Upper lobe of right lung (tissue), 1 donor: Measurements from ENCODE around the gene ZRANB1. TPM values are rescaled to one million over a fixed set of nuclear protein-coding genes. Genes with fewer than 3 reads are reported as not detected.
A peak's percentile ranks its signal among the peaks of the same experiment; 100 is the strongest.

ENCODE experiments used
- ATAC-seq: fragments of 200-7000 bp; cut with Tn5 transposase; one replicate; pipeline ENCODE4 v1.9.1; 2020; ENCODE audit warnings: mild to moderate bottlenecking, moderate library complexity
- DNase-seq: peaks from one replicate; pipeline ENCODE4 v3.0.0-alpha.2; 2020
- H3K27ac ChIP-seq: fragments of 200-600 bp; one replicate; pipeline ENCODE4 v1.8.0; 2022
- H3K27me3 ChIP-seq: fragments of 200-600 bp; one replicate; pipeline ENCODE4 v1.8.0; 2022; ENCODE audit warnings: mild to moderate bottlenecking
- H3K36me3 ChIP-seq: fragments of 200-600 bp; one replicate; pipeline ENCODE4 v1.8.0; 2022
- H3K4me1 ChIP-seq: fragments of 200-600 bp; one replicate; pipeline ENCODE4 v1.8.0; 2022
- H3K4me3 ChIP-seq: fragments of 200-600 bp; one replicate; pipeline ENCODE4 v1.8.0; 2022; ENCODE audit warnings: mild to moderate bottlenecking
- H3K9me3 ChIP-seq: fragments of 200-600 bp; one replicate; pipeline ENCODE4 v1.8.0; 2022
- intact Hi-C: fragments of 100-400 bp; cut with DNase I; formaldehyde crosslinking; loops from one replicate; pipeline ENCODE4 v1.11.0; 2022
- total RNA-seq: library from RNA; stranded (reverse); fragmentation: NEBNext Ultra II Directional; extraction: Animal tissue kit (Norgen Biotek cat#: 25700); gene quantifications from one replicate; pipeline ENCODE4 v1.2.1, GENCODE V29; 2021
- TF ChIP-seq, protein P1 (sequence below): fragments of 200-600 bp; IDR thresholded peaks from one replicate; pipeline ENCODE4 v1.8.0; 2022; ENCODE audit warnings: antibody characterized with exemption
- donor health status: DM: no; HTN: yes; CAD: no; lungs with severe emphysema.

Gene ZRANB1
- total RNA-seq, 1 donor from 2014 or later = 20.5 TPM

DNA sequence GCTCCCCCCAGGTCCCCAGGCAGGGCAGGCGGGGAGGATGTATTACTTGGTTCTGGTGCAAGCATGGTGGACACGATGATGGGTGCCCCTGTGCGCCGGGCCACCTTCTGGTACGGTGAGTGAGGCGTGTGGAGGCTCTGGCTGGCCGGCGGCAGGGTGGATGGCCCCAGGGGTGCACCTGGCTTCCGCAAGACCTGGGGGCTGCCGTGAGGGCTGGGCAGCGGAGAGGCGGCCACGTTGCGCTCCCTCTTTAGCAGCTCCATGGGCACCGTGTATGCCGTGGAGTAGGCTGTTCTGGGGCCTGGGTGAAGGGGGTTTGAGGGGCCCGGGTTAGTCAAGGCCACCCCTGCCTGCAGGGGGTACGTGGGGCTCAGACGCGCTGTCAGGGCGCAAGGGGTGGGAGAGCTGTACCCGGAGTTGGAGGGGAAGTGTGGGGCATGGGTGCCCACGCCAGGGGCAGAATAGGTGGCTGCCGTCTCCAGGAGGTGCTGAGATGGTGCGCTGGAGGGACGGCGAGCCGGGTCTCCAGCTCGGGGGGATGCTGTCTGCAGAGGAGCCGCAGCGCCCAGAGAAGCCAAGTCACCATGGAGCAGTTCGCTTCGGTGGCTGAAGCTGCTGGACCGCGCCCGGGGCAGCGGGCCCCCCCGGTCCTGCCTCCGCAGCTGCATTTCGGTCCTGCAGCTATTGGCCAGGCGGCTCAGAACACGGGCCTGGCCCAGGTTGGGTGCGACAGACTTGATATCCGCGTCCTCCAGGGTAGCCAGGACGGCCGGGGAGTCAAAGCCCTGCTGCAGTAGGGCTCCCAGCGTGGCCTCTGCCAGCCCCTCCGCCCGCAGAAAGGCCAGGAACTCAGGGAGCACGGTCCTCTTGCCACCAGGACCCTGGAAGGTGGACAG lies 84.4 kb downstream of the ZRANB1 start:
- Histone ChIP-seq H3K4me3 (no peak overlapping the region), H3K36me3 (peaks cover 25% of the 10 kb centered on the region), H3K4me1 (peaks cover 13% of the 10 kb centered on the region), H3K27me3 (no peaks in the 10 kb centered on the region), H3K27ac (no peak overlapping the region), H3K9me3 (no peaks in the 10 kb centered on the region)
- no peak for ATAC-seq
- no peak for DNase-seq
- TF ChIP-seq, protein P1, sequence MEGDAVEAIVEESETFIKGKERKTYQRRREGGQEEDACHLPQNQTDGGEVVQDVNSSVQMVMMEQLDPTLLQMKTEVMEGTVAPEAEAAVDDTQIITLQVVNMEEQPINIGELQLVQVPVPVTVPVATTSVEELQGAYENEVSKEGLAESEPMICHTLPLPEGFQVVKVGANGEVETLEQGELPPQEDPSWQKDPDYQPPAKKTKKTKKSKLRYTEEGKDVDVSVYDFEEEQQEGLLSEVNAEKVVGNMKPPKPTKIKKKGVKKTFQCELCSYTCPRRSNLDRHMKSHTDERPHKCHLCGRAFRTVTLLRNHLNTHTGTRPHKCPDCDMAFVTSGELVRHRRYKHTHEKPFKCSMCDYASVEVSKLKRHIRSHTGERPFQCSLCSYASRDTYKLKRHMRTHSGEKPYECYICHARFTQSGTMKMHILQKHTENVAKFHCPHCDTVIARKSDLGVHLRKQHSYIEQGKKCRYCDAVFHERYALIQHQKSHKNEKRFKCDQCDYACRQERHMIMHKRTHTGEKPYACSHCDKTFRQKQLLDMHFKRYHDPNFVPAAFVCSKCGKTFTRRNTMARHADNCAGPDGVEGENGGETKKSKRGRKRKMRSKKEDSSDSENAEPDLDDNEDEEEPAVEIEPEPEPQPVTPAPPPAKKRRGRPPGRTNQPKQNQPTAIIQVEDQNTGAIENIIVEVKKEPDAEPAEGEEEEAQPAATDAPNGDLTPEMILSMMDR = no peak
- intact Hi-C loops = no loop called here

DNA sequence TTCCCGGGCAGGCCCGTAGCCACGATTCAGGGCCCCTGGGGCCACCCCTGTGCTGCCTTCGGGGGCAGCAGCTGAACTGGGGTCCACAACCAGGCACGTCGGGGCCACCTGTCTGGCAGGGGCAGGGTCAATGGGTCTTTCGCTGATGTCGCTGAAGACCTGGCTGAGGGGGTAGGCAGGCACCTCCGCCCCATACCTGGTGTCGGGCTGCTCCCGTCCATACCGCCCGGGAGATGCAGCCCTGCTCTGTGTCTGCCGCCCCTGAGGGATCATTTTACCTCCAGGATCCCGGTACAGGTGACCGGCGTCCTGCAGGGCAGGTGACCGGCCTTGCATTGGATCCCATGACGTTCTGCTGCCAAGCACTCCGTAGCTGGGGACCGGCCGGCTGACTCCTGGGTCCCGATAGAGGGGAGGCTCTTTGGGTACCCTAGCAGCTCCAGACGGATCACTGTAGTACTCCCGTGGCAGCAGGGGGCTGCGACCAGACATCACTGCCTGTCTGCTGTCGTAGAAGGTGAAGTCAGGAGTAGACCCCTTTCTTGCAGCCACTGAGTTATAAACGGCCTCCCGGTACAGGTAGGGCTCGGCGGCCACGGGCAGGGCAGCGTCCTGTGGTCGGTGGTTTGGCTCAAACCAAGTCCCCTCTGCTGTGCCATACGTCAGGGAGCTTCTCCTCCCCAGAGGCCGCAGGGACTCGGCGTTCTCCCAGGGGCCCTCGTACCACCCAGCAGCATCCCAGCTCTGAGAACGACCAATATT lies 85.2 kb downstream of the ZRANB1 start:
- no peak for DNase-seq
- peaks cover 25% of the 10 kb centered on the region for H3K36me3 ChIP-seq
- no peak overlapping the region for H3K4me3 ChIP-seq
- H3K4me1 ChIP-seq = peaks cover 13% of the 10 kb centered on the region
- intact Hi-C loops = no loop called here
- TF ChIP-seq, protein P1 = no peak
- no peaks in the 10 kb centered on the region for H3K27me3 ChIP-seq
- no peak overlapping the region for H3K27ac ChIP-seq
- no peaks in the 10 kb centered on the region for H3K9me3 ChIP-seq
- ATAC-seq = no peak

DNA sequence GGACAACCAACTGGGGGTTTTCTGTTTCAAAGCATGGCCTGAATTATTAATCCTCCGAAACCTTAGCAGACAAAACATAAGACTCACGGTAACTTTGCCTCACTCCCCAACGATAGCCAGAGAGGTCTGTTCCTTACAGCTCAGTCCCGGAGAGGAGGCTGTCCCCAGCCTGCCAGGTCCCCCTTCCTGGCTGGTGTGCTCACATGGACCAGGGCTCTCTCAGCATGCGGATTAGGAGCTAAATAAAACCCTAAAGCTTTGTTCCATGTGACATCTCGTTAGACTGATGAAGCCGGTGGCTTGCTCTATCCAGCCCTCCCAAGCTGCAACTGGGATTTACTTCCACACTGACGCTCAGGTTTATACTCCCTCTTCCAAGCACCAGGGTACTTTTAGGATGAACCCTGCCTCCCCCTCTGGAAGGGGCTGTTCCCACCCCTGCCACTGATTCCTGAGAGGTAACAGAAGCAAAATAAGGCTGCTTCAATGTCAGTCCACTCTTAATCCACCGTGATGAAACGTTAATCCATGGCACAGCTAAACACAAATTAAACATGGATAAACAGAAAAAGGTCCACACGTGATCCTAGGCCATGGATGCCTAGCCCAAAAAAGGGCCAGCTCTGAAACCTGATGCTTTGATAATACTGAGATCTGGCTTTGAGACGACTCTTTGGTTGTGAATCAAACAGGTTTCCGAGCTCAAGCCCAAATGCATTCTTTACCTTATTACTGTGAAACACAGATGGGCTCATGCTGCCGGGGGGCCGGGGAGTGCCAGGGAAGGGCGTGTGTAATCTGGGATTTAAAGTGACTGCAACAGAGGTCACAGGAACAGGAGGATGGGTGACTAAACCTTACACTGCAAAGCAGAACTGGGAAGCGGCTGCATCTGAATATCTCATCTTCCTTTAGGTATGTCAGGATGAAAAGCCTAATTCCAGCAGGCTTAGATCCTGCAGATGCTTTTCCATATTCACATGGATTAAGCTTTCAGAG lies 86.2 kb downstream of the ZRANB1 start:
- Histone ChIP-seq H3K4me1 (peaks cover 13% of the 10 kb centered on the region), H3K4me3 (no peak overlapping the region), H3K27ac (no peak overlapping the region), H3K27me3 (no peaks in the 10 kb centered on the region), H3K9me3 (no peaks in the 10 kb centered on the region), H3K36me3 (peaks cover 21% of the 10 kb centered on the region)
- DNase-seq (no peak), ATAC-seq (no peak)
- intact Hi-C loops = no loop called here
- TF ChIP-seq, protein P1 = no peak

DNA sequence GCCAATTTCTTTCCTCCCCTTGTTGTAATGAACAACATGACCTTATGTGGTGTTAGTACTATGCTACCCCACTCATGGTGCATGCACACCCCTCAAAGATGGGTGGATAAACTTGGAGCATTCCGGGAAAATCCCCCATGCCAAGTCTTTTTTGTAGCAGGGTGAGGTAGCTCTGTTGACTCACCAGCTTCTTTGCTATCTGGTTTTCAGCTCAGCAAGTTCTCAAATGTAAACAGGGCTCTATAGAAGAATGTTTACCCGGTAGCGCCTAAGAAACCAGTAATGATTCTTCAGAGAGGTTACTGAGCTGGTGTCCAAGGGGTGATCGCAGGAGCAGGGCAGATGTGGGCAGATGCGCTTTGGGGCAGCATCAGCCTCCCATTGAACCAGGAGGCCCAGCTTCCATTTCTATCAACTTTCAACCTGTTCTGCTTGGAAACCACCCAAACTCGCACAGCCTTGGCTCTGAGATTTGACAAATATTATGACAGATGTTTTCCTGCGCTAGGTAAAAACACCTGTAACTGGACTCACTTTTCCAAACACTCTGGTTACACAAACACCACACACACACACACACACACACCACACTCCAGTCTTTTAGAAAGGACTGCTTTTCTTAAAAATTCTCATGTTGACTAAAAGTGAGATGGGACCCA lies 87.8 kb downstream of the ZRANB1 start:
- peaks cover 18% of the 10 kb centered on the region for H3K36me3 ChIP-seq
- peaks cover 12% of the 10 kb centered on the region for H3K4me1 ChIP-seq
- no peaks in the 10 kb centered on the region for H3K9me3 ChIP-seq
- no peak overlapping the region for H3K27ac ChIP-seq
- ATAC-seq (peak; percentile 35), DNase-seq (no peak)
- H3K4me3 ChIP-seq = no peak overlapping the region
- intact Hi-C loops = no loop called here
- H3K27me3 ChIP-seq = no peaks in the 10 kb centered on the region
- TF ChIP-seq, protein P1 = no peak
